Keratinocyte (primary cell): Measurements from ENCODE around the gene TMEM115.

Experiments used
- EZH2 ChIP-seq: IDR thresholded peaks from one replicate; pipeline ENCODE4 v1.6.1; 2012; ENCODE audit warnings: inconsistent platforms, mild to moderate bottlenecking, low read length, moderate library complexity
- TF ChIP-seq, protein P1 (sequence below), 3 experiments: IDR thresholded peaks in 1 of 3; conservative IDR thresholded peaks in 1 of 3; optimal IDR thresholded peaks in 1 of 3; 2 replicates in 2 of 3; 3 replicates in 1 of 3; pipeline versions ENCODE3 to v1.5.1; 2011; ENCODE audit warnings: low read length in 3 of 3, mild to moderate bottlenecking in 3 of 3, moderate library complexity in 2 of 3, control low read depth in 1 of 3, inconsistent platforms in 1 of 3; ENCODE audit not compliant: insufficient read depth in 2 of 3; ENCODE audit errors: extremely low read depth in 1 of 3

DNA sequence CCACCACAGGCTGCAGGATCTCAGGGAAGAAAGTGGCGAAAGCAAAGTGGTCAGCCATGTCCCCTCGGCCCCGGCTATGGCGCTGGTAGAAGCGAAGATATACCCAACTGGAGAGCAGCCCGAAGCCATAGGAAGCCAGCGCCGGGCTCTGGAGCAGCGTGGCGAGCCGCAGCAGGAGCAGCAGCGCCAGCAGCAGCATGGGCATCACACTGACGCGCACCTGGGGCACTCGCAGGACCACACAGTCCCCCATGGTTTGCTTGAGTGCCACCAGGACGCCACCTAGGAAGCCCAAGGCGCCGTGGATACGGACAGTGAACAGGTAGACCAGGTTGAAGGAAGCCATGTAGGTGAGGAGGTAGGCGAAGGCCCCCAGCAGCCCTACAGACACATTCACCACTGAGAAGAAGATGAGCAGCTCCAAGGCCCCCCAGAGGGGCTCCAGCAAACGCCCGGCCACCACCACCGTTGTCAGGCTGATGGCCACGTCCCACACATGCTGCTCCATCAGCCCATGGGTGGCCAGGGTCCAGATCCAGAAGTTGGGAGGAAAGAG, 888 bp downstream of the TMEM115 start:
- TF ChIP-seq, protein P1, sequence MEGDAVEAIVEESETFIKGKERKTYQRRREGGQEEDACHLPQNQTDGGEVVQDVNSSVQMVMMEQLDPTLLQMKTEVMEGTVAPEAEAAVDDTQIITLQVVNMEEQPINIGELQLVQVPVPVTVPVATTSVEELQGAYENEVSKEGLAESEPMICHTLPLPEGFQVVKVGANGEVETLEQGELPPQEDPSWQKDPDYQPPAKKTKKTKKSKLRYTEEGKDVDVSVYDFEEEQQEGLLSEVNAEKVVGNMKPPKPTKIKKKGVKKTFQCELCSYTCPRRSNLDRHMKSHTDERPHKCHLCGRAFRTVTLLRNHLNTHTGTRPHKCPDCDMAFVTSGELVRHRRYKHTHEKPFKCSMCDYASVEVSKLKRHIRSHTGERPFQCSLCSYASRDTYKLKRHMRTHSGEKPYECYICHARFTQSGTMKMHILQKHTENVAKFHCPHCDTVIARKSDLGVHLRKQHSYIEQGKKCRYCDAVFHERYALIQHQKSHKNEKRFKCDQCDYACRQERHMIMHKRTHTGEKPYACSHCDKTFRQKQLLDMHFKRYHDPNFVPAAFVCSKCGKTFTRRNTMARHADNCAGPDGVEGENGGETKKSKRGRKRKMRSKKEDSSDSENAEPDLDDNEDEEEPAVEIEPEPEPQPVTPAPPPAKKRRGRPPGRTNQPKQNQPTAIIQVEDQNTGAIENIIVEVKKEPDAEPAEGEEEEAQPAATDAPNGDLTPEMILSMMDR (optimal IDR thresholded peaks at IDR 0.05 in 1 of 3, IDR thresholded peaks at IDR 0.05 in 1 of 3, conservative IDR thresholded peaks at IDR 0.05 in 1 of 3; ENCODE audit: extremely low read depth in 1 of 3, insufficient read depth in 2 of 3, low read length in 3 of 3): no peak
- TF ChIP-seq EZH2: no peak
